Stimulated activated CD8-positive, alpha-beta memory T cell treated with anti-CD3 and anti-CD28 coated beads, Interleukin-15, amount 100 ng/mL, for 24 hours (primary cell): ENCODE results near the gene MROH9.
"Not testable (repeated sequence)": the region's sequence is repeated elsewhere in the genome, so short reads cannot be mapped to it uniquely, and the experiment has no call there.

Experiments used
- DNase-seq: peaks from one replicate; pipeline ENCODE4 v3.0.0-alpha.2; 2020; ENCODE audit warnings: low read depth

Gene MROH9

GRCh38 chr1:170935231-170935630 lies at the start of gene MROH9:
MROH9 (plus strand) TSS chr1:170935534; CDS start chr1:170945557, 10,023 bp downstream.
- no peak for DNase-seq

- DNase-seq, result no peak
Observed at GRCh38 chr1:170885551-170885950, 49.8 kb upstream of the MROH9 start.

GRCh38 chr1:170886460-170886859 lies 48.9 kb upstream of the MROH9 start:
- no peak for DNase-seq

GRCh38 chr1:170887726-170888125 lies 47.6 kb upstream of the MROH9 start:
- DNase-seq, result no peak

GRCh38 chr1:170891872-170892271 lies 43.5 kb upstream of the MROH9 start:
- no peak for DNase-seq

- DNase-seq, result no peak
Observed at GRCh38 chr1:170893655-170894297, 41.6 kb upstream of the MROH9 start.

- no peak for DNase-seq
Observed at GRCh38 chr1:170903961-170904360, 31.4 kb upstream of the MROH9 start.

GRCh38 chr1:170908942-170909341 lies 26.4 kb upstream of the MROH9 start:
- DNase-seq, result no peak

- DNase-seq, result no peak
Observed at GRCh38 chr1:170910273-170910672, 25.1 kb upstream of the MROH9 start.

GRCh38 chr1:170917373-170917772 lies 18.0 kb upstream of the MROH9 start:
- no peak for DNase-seq

- DNase-seq, result not testable (repeated sequence)
Observed at GRCh38 chr1:170924656-170925055, 10.7 kb upstream of the MROH9 start.

GRCh38 chr1:170927955-170928840 lies 7.1 kb upstream of the MROH9 start:
- no peak for DNase-seq

- DNase-seq, result no peak
Observed at GRCh38 chr1:170929412-170929834, 5.9 kb upstream of the MROH9 start.

- no peak for DNase-seq
Observed at GRCh38 chr1:170929835-170930554, 5.3 kb upstream of the MROH9 start.

- no peak for DNase-seq
Observed at GRCh38 chr1:170931650-170932049, 3.7 kb upstream of the MROH9 start.

GRCh38 chr1:170932236-170932635 lies 3.1 kb upstream of the MROH9 start:
- DNase-seq, result no peak

- DNase-seq, result no peak
Observed at GRCh38 chr1:170938281-170938680, 2.9 kb downstream of the MROH9 start.

GRCh38 chr1:170939476-170939875 lies 4.1 kb downstream of the MROH9 start:
- DNase-seq, result no peak

GRCh38 chr1:170951744-170952143 lies 16.4 kb downstream of the MROH9 start:
- DNase-seq, result not testable (repeated sequence)

GRCh38 chr1:170959385-170959784 lies 24.1 kb downstream of the MROH9 start:
- DNase-seq, result no peak

GRCh38 chr1:170964506-170964905 lies 29.2 kb downstream of the MROH9 start:
- no peak for DNase-seq

GRCh38 chr1:170967042-170967910 lies 31.9 kb downstream of the MROH9 start:
- no peak for DNase-seq
